NCI-H510A treated with DMSO at 0.1 percent for 48 hours (cell line): ENCODE results near the gene TMEM123.
"Not testable (repeated sequence)": the region's sequence is repeated elsewhere in the genome, so short reads cannot be mapped to it uniquely, and the experiment has no call there.

ENCODE experiments used
- DNase-seq: peaks from one replicate; lab custom pipeline; 2025; lab: John Stamatoyannopoulos, UW

TMEM123 gene

GRCh38 chr11:102391549-102392237 lies 60.9 kb downstream of the TMEM123 start:
- DNase-seq = no peak

- DNase-seq = peak; percentile 61
These were observed 61.7 kb downstream of the TMEM123 start for GRCh38 chr11:102390667-102391465.

DNA sequence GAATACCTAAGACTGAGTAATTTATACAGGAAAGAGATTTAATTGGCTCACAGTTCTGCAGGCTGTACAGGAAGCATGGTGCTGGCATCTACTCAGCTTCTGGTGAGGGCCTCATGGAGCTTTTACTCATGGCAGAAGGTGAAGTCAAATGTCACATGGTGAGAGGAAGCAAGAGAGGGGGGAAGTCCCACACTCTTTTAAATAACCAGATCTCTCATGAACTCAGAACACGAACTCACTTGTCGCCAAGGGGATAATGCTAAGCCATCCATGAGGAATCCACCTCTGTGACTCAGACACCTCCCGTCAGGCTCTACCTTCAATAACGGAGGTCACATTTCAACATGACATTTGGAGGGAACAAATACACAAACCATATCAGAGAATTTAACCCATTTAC lies 63.3 kb downstream of the TMEM123 start:
- DNase-seq = no peak

DNA sequence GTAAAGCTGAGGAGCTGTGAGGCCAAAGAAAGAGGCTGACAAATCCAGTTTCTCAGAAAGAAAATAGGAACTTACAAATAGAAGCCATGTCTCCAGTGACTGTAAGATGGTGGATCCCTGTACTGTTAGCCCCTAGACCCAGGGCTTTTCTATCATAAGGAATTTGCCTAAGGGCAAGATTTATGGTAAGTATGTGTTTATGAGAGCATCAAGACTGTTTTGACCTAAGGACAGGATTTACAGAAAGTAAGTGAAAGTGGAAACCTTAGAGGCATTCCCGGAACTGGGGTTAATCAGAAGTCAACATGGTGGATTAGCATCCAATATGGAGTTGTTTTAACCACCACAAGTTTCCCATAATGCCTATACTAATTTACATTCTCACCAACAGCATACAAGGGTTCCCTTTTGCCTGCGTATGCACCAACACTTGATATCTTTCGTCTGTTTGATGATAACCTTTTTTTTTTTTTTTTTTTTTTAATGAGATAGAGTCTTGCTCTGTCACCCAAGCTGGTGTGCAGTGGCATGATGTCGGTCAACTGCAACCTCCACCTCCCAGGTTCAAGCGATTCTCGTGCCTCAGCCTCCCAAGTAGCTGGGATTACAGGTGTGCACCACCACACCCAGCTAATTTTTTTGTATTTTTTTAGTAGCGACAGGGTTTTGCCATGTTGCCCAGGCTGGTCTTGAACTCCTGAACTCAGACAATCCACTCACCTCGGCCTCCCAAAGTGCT lies 65.4 kb downstream of the TMEM123 start:
- no peak for DNase-seq

- DNase-seq = no peak
These were observed 66.3 kb downstream of the TMEM123 start for GRCh38 chr11:102386136-102386734.

DNA sequence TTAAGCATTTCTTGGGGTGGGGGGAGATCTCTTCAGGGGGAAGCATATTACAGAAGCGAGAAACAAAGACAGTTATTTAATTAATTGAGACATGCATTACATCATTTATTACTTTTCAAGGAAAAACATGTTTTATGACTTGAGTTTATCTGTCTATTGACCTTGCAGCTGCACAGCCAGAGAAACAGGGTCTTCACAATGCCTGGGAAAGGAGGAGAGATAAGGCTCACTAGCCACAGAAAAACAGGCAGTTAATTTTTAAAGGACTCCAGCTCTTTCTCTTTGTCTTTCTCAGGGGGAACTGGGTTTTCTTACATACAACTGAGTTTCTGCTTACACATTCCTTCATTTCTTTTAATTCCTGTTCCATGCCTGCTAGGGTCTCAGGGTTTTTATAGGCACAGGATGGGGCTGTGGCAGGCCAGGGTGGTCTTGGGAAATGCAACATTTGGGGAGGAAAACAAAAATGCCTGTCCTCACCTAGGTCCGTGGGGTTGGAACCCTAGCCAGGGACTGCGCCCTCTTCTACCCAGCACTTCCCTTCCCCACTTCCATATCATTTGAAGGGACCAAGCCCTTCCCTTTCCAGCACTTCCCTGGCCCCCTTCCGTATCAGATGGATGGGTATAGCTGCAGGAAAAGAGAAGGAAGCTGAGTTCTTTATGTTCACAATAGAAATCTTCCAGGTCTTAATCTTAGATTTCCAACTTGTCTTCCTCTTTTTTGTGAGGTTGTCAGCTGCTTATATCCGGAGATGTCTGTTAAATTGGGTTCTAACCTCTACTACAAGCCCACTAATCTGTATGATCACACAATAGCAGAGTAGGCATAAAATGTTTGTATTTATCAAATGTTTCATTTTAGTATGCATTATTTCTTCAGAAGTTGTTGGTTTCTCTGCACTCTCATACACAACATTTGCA lies 67.2 kb downstream of the TMEM123 start:
- no peak for DNase-seq

DNA sequence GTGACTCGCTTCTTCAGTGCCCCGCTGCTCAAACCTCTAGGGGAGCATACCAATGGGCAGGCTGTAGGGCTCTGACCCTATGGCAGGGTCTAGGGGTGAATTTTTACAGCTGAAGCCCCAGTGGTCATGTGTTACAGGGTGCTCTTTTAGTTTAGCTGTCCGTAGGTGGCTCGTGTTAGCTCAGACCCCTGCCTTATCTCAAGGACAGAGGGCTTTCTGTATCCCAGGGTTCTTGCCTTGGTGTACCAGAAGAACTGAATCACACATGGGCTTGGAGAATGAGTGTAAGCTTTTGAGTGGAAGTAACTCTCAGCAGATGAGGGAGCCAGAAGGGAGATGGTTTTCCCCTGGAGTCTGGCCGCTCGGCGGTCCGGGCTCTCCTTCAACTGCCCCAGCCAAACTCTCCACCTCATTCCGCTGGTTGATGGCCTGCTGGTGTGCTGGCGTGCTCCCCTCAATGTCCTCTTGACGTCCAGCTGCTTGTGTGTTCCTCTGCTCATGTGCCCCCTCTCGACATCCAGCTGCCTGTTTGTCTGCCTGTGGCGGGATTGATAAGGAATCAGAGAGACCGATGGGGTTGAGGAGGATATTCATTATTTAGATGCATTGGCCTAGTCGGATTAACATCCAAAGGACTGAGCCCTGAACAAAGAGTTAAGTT lies 68.0 kb downstream of the TMEM123 start:
- DNase-seq = no peak

DNA sequence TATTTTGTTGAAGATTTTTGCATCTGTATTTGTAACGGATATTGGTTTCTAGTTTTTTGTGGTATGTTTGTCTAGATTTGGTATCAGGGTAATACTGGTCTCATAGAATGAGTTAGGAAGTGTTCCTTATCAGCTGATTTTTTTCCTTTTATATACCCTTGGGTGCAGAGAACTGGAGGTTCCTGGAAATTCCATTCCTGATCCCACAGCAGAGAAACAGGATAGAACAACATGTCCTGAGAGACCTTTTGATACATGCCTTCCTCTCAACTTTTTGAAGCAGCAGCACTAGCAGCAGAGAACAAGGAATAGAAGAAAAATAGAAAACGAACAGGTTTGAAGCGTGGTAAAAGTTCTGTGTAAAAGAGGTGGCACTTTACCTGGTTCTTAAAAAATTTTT lies 68.7 kb downstream of the TMEM123 start:
- DNase-seq = no peak

- DNase-seq = no peak
These were observed 70.2 kb downstream of the TMEM123 start for GRCh38 chr11:102382384-102382783.

GRCh38 chr11:102378818-102379217 lies 73.7 kb downstream of the TMEM123 start:
- DNase-seq = no peak

GRCh38 chr11:102377891-102378290 lies 74.7 kb downstream of the TMEM123 start:
- no peak for DNase-seq

DNA sequence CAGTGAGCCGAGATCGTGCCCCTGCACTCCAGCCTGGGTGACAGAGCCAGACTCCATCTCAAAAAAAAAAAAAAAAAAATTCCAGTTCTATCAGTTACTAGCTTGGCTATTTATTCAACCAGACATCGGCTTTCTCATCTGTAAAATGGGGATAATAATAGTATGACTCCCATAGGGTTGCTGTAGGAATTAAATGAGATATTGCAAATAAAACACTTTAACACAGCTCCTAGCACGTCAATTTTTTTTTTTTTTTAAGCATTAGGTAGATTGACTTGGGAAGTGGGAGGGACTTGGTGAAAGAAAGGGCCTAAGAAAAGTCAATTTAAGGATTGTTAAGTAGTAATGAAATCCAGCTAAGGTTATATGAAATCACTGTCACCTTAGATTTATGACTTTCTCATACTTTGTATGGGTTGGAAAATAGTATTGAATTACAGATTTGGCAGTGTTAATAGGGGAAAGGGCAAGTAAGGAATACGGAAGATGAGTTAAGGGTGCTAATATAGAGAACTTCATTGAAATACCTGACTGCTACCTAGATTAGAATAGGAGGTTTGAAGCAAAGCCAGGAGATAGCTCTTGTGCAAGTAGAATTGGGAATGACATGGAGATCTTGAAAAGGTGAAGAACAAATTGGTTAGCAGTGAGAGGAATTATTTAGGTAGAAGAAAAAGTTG lies 76.7 kb downstream of the TMEM123 start:
- no peak for DNase-seq

DNA sequence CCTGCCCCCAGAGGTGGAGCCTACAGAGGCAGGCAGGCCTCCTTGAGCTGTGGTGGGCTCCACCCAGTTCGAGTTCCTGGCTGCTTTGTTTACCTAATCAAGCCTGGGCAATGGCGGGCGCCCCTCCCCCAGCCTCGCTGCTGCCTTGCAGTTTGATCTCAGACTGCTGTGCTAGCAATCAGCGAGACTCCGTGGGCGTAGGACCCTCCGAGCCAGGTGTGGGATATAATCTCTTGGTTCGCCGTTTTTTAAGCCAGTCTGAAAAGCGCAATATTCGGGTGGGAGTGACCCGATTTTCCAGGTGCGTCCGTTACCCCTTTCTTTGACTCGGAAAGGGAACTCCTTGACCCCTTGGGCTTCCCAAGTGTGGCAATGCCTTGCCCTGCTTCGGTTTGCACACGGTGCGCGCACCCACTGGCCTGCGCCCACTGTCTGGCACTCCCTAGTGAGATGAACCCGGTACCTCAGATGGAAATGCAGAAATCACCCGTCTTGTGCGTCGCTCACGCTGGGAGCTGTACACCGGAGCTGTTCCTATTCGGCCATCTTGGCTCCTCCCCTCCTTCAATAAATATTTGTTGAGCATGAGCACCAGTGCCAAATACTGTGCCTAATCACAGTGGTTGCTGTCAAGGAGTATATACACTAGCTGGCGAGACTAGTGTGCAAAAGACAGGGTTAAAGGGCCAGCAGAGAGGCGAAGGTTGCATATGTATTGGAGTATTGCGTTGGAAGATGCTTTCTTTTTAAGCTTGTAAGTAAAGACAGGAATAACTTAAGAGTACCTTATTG lies 77.7 kb downstream of the TMEM123 start:
- not testable (repeated sequence) for DNase-seq

GRCh38 chr11:102368472-102368871 lies 84.1 kb downstream of the TMEM123 start:
- no peak for DNase-seq

GRCh38 chr11:102367364-102367763 lies 85.2 kb downstream of the TMEM123 start:
- no peak for DNase-seq

GRCh38 chr11:102364991-102365390 lies 87.6 kb downstream of the TMEM123 start:
- no peak for DNase-seq

DNA sequence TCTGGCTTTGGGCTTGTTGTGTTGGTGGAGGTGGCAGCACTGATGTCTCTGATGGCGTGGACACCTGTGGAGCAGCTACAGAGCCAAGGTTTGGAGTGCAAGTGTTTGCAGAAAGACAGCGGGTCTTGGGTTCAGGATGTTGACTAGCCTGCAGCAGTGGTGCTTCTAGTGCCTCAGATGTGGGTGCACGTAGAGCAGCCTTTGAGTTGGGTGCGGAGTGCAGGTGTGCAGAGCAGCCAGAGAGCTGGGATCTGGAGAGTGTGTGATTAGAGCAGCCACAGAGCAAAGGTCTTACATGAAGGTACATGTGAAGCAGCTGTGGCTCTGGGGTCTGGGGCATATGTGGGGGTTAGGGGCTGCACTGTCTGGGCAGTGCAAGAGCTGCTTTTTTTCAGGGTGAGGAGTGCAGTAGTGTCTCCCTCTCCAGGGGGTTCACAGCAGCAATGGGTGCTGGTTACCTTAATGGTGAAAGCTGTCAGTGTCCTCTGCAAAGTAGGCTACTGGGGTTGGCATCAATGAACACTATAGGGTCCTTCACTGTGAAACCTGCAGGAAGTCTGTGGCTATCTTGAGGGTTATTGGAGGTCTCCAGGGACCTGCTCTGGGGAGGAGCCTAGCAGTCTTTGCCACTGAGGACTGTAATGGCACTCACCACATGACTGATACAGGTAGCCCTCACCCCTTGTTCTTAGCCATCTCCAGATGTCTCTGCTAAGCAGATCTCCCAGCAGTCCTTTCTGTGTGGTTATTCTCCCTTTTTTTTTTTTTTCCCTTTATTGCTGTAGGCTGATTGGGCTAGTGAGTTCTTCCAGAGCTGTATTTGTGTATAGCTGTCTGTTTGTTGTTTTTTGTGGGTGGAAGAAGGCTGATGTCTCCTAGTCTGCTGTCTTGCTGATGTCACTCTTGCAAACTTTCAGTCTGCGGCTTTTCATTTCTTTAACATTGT lies 91.2 kb downstream of the TMEM123 start:
- no peak for DNase-seq

GRCh38 chr11:102360681-102361080 lies 91.9 kb downstream of the TMEM123 start:
- DNase-seq = no peak
